WTC11 (cell line): Measurements from ENCODE around the gene GNS. TPM values are rescaled to one million over a fixed set of nuclear protein-coding genes. Genes with fewer than 3 reads are reported as not detected.

Source experiments
- ATAC-seq: fragments of 200-7000 bp; cut with Tn5 transposase; 2 replicates; pipeline ENCODE4 v1.10.0; 2021; ENCODE audit warnings: mild to moderate bottlenecking, moderate library complexity
- CTCF ChIA-PET: fragments of 300-600 bp; sonication (Branson Sonifier 250); formaldehyde crosslinking; loops from one replicate; lab custom pipeline; 2021; ENCODE audit warnings: antibody characterized with exemption; lab: Charles Lee
- POLR2A ChIA-PET: fragments of 350-600 bp; sonication (Branson Sonifier 250); formaldehyde crosslinking; loops from one replicate; lab custom pipeline; 2021; ENCODE audit warnings: antibody characterized with exemption; lab: Charles Lee
- DNase-seq: peaks from one replicate; pipeline ENCODE4 v3.0.0; 2021; ENCODE audit warnings: low spot score
- H3K27ac Mint-ChIP-seq: 2 replicates; pipeline ENCODE4 v1.8.0; 2021; ENCODE audit warnings: mixed read lengths
- H3K27me3 Mint-ChIP-seq: 2 replicates; pipeline ENCODE4 v1.8.0; 2021; ENCODE audit warnings: low read depth, mild to moderate bottlenecking, moderate library complexity, mixed read lengths
- H3K36me3 Mint-ChIP-seq: 2 replicates; pipeline ENCODE4 v1.8.0; 2021; ENCODE audit warnings: mixed read lengths
- H3K4me1 Mint-ChIP-seq: 2 replicates; pipeline ENCODE4 v1.8.0; 2022; ENCODE audit warnings: mixed read lengths
- H3K4me3 Mint-ChIP-seq: 2 replicates; pipeline ENCODE4 v1.8.0; 2021; ENCODE audit warnings: mild to moderate bottlenecking, moderate library complexity, mixed read lengths
- H3K9me3 Mint-ChIP-seq: 2 replicates; pipeline ENCODE4 v1.8.0; 2021; ENCODE audit warnings: mixed read lengths
- ATF2 ChIP-seq: sonication (generic); formaldehyde crosslinking; IDR thresholded peaks from 2 replicates; pipeline ENCODE4 v1.8.1; 2022; ENCODE audit warnings: low read depth, missing genetic modification reagents, borderline replicate concordance
- ATF6 ChIP-seq: sonication (generic); formaldehyde crosslinking; IDR thresholded peaks from 2 replicates; pipeline ENCODE4 v1.8.1; 2023; ENCODE audit warnings: mild to moderate bottlenecking, missing genetic modification reagents
- CREB1 ChIP-seq: sonication (generic); formaldehyde crosslinking; IDR thresholded peaks from 2 replicates; pipeline ENCODE4 v1.8.0; 2023; ENCODE audit warnings: mild to moderate bottlenecking, missing genetic modification reagents
- CTCF ChIP-seq: fragments of 200-600 bp; IDR thresholded peaks from 2 replicates; pipeline ENCODE4 v1.8.0; 2022; ENCODE audit warnings: antibody characterized with exemption
- ELF4 ChIP-seq: sonication (generic); formaldehyde crosslinking; IDR thresholded peaks from 2 replicates; pipeline ENCODE4 v1.8.1; 2022; ENCODE audit warnings: low read depth, mild to moderate bottlenecking, moderate library complexity, missing genetic modification reagents
- ERG ChIP-seq: fragments of 250-450 bp; sonication (Bioruptor Pico); IDR thresholded peaks from 2 replicates; pipeline ENCODE4 v1.8.0; 2021; ENCODE audit warnings: mild to moderate bottlenecking
- GABPB1 ChIP-seq: sonication (generic); formaldehyde crosslinking; IDR thresholded peaks from 2 replicates; pipeline ENCODE4 v1.8.1; 2023; ENCODE audit warnings: mild to moderate bottlenecking, missing genetic modification reagents
- GTF2I ChIP-seq: fragments of 250-450 bp; sonication (Bioruptor Pico); conservative IDR thresholded peaks from 2 replicates; pipeline ENCODE4 v1.4.0; 2021; ENCODE audit warnings: mild to moderate bottlenecking
- MLX ChIP-seq: sonication (generic); formaldehyde crosslinking; IDR thresholded peaks from 2 replicates; pipeline ENCODE4 v1.8.1; 2023; ENCODE audit warnings: mild to moderate bottlenecking, missing genetic modification reagents, moderate library complexity
- NFATC4 ChIP-seq: fragments of 250-450 bp; sonication (Bioruptor Pico); IDR thresholded peaks from 2 replicates; pipeline ENCODE4 v1.9.0; 2021; ENCODE audit warnings: mild to moderate bottlenecking
- NR2C2 ChIP-seq: sonication (generic); formaldehyde crosslinking; IDR thresholded peaks from 2 replicates; pipeline ENCODE4 v1.8.0; 2022; ENCODE audit warnings: mild to moderate bottlenecking, missing genetic modification reagents
- OVOL2 ChIP-seq: fragments of 250-450 bp; sonication (Bioruptor Pico); IDR thresholded peaks from 2 replicates; pipeline ENCODE4 v1.9.0; 2021; ENCODE audit warnings: mild to moderate bottlenecking, borderline replicate concordance
- RORB ChIP-seq: fragments of 250-450 bp; sonication (Bioruptor Pico); IDR thresholded peaks from 2 replicates; pipeline ENCODE4 v1.9.0; 2021; ENCODE audit warnings: mild to moderate bottlenecking
- TCF7 ChIP-seq: sonication (generic); formaldehyde crosslinking; IDR thresholded peaks from 2 replicates; pipeline ENCODE4 v1.8.0; 2022; ENCODE audit warnings: mild to moderate bottlenecking, low read depth, missing genetic modification reagents, moderate library complexity
- TP53 ChIP-seq: sonication (generic); formaldehyde crosslinking; IDR thresholded peaks from 2 replicates; pipeline ENCODE4 v1.8.1; 2023; ENCODE audit warnings: mild to moderate bottlenecking, missing genetic modification reagents
- USF1 ChIP-seq: sonication (generic); formaldehyde crosslinking; IDR thresholded peaks from 2 replicates; pipeline ENCODE4 v1.8.0; 2022; ENCODE audit warnings: mild to moderate bottlenecking, missing genetic modification reagents
- ZBTB21 ChIP-seq: sonication (generic); formaldehyde crosslinking; IDR thresholded peaks from 2 replicates; pipeline ENCODE4 v1.8.1; 2023; ENCODE audit warnings: mild to moderate bottlenecking, missing genetic modification reagents, borderline replicate concordance
- ZNF396 ChIP-seq: fragments of 250-450 bp; sonication (Bioruptor Pico); IDR thresholded peaks from 2 replicates; pipeline ENCODE4 v1.8.0; 2021; ENCODE audit warnings: mild to moderate bottlenecking, moderate library complexity, borderline replicate concordance
- ZNF416 ChIP-seq: fragments of 250-450 bp; sonication (Bioruptor Pico); IDR thresholded peaks from 2 replicates; pipeline ENCODE4 v1.9.0; 2021; ENCODE audit warnings: mild to moderate bottlenecking, inconsistent platforms
- ZNF512 ChIP-seq: sonication (generic); formaldehyde crosslinking; IDR thresholded peaks from 2 replicates; pipeline ENCODE4 v1.8.1; 2022; ENCODE audit warnings: missing genetic modification reagents, borderline replicate concordance
- ZNF671 ChIP-seq: fragments of 250-450 bp; sonication (Bioruptor Pico); IDR thresholded peaks from 2 replicates; pipeline ENCODE4 v1.8.0; 2021; ENCODE audit warnings: mild to moderate bottlenecking
- total RNA-seq: library from RNA; stranded (reverse); gene quantifications from 3 replicates; pipeline ENCODE4 v1.2.3, GENCODE V29; 2021

The GNS gene
- total RNA-seq, 1 experiment from 2014 or later, result 24.7 TPM

GRCh38 chr12:64760808-64761573 lies 1.8 kb upstream of the GNS start (continued):
- no peak for TF ChIP-seq ERG (CRISPR knock-in tag)

GRCh38 chr12:64757771-64758170 lies 1.4 kb downstream of the GNS start:
- ChIA-PET POLR2A (no interaction called here), CTCF (no interaction called here)
- ATAC-seq (no peak), DNase-seq (no peak)
- Mint-ChIP-seq H3K27me3 (no peaks in the 10 kb centered on the region), H3K4me3 (peak overlapping the region; percentile 93), H3K9me3 (no peaks in the 10 kb centered on the region), H3K4me1 (peaks cover 14% of the 10 kb centered on the region), H3K36me3 (no peaks in the 10 kb centered on the region), H3K27ac (no peak overlapping the region)
- TF ChIP-seq NFATC4 (no peak), CREB1 (CRISPR knock-in tag) (no peak), RORB (no peak), TP53 (no peak), MLX (no peak), OVOL2 (CRISPR knock-in tag) (no peak), ZNF396 (CRISPR knock-in tag) (no peak)
- TF ChIP-seq, all 79 proteins: peak for 0

GRCh38 chr12:64756376-64756775 lies 2.8 kb downstream of the GNS start:
- Mint-ChIP-seq H3K36me3 (0 out of 2 replicates have a peak, but pooled peaks cover 2% of the 10 kb centered on the region), H3K4me3 (no peak overlapping the region), H3K27me3 (no peaks in the 10 kb centered on the region), H3K4me1 (peaks cover 14% of the 10 kb centered on the region), H3K27ac (no peak overlapping the region), H3K9me3 (no peaks in the 10 kb centered on the region)
- ATAC-seq, result no peak
- DNase-seq, result no peak
- ChIA-PET POLR2A (no interaction called here), CTCF (interaction anchor here (1.5 kb wide), 1 partner anchor 40 kb away, joined by 4 read pairs; no protein-coding TSS in a partner anchor)
- TF ChIP-seq ATF2 (CRISPR knock-in tag) (no peak), CREB1 (CRISPR knock-in tag) (no peak), ELF4 (CRISPR knock-in tag) (no peak), USF1 (no peak), GTF2I (CRISPR knock-in tag) (no peak), ATF6 (CRISPR knock-in tag) (no peak), ZNF671 (CRISPR knock-in tag) (no peak), RORB (no peak), CTCF (no peak), ZNF512 (no peak), GABPB1 (no peak), ZNF416 (CRISPR knock-in tag) (no peak), ERG (CRISPR knock-in tag) (no peak), TCF7 (CRISPR knock-in tag) (no peak), NR2C2 (no peak), NFATC4 (no peak), ZBTB21 (no peak)
